HepG2 (cell line): ENCODE results near the gene ERRFI1. TPM values are rescaled to one million over a fixed set of nuclear protein-coding genes. Genes with fewer than 3 reads are reported as not detected.
A peak's percentile ranks its signal among the peaks of the same experiment; 100 is the strongest.

Source experiments
- CENPX ChIP-seq: sonication (generic); formaldehyde crosslinking; IDR thresholded peaks from 2 replicates; pipeline ENCODE4 v1.9.0; 2021; ENCODE audit warnings: mild to moderate bottlenecking, missing genetic modification reagents, moderate library complexity
- FOSL1 ChIP-seq: sonication (generic); formaldehyde crosslinking; IDR thresholded peaks from 2 replicates; pipeline ENCODE4 v1.9.0; 2021; ENCODE audit warnings: missing genetic modification reagents, borderline replicate concordance
- FOXK2 ChIP-seq: fragments of 450-650 bp; IDR thresholded peaks from 2 replicates; pipeline ENCODE4 v1.6.1; 2016
- GATAD1 ChIP-seq: IDR thresholded peaks from 2 replicates; pipeline ENCODE4 v1.6.1; 2016; ENCODE audit warnings: missing genetic modification reagents, missing compliant biosample characterization
- GPN1 ChIP-seq: sonication (generic); formaldehyde crosslinking; IDR thresholded peaks from 2 replicates; pipeline ENCODE4 v1.5.1; 2020; ENCODE audit warnings: missing genetic modification reagents, borderline replicate concordance
- MAFK ChIP-seq, 2 experiments: IDR thresholded peaks in 1 of 2; conservative IDR thresholded peaks in 1 of 2; 2 replicates each; pipeline ENCODE4 v1.6.1; 2011; ENCODE audit warnings: improper control_type of control experiment in 2 of 2, low read length in 2 of 2
- MIXL1 ChIP-seq: IDR thresholded peaks from 2 replicates; pipeline ENCODE4 v1.6.1; 2016
- MTF2 ChIP-seq: sonication (generic); formaldehyde crosslinking; IDR thresholded peaks from 2 replicates; pipeline ENCODE4 v1.5.0; 2020; ENCODE audit warnings: missing genetic modification reagents, borderline replicate concordance
- NCOA1 ChIP-seq: sonication (generic); formaldehyde crosslinking; IDR thresholded peaks from 2 replicates; pipeline ENCODE4 v1.9.0; 2021; ENCODE audit warnings: missing genetic modification reagents
- POLR2AphosphoS2 ChIP-seq: IDR thresholded peaks from 2 replicates; pipeline ENCODE4 v1.6.1; 2011; ENCODE audit warnings: low read depth, low read length, improper control_type of control experiment
- PPARG ChIP-seq: conservative IDR thresholded peaks from 2 replicates; pipeline ENCODE4 v1.6.1; 2016; ENCODE audit warnings: missing biosample characterization, missing genetic modification reagents
- TBL1XR1 ChIP-seq: fragments of 150-350 bp; IDR thresholded peaks from 2 replicates; pipeline ENCODE4 v1.6.1; 2014; ENCODE audit warnings: borderline replicate concordance, low read length; ENCODE audit not compliant: partially characterized antibody
- ZFX ChIP-seq: sonication (generic); formaldehyde crosslinking; IDR thresholded peaks from 2 replicates; pipeline ENCODE4 v1.4.0; 2020; ENCODE audit warnings: mild to moderate bottlenecking, low read depth, missing genetic modification reagents, moderate library complexity
- ZNF260 ChIP-seq: sonication (generic); formaldehyde crosslinking; IDR thresholded peaks from 2 replicates; pipeline ENCODE4 v1.4.0; 2020; ENCODE audit warnings: missing genetic modification reagents, low read depth, mild to moderate bottlenecking, borderline replicate concordance
- ZNF335 ChIP-seq: sonication (generic); formaldehyde crosslinking; IDR thresholded peaks from 2 replicates; pipeline ENCODE4 v1.4.0; 2020; ENCODE audit warnings: missing genetic modification reagents
- ZNF367 ChIP-seq: sonication (generic); formaldehyde crosslinking; IDR thresholded peaks from 2 replicates; pipeline ENCODE4 v1.4.0; 2020; ENCODE audit warnings: missing genetic modification reagents, borderline replicate concordance
- polyA plus RNA-seq, 8 experiments: library from polyadenylated mRNA; depleted of rRNA in 3 of 8; stranded (reverse) in 7 of 8; unstranded in 1 of 8; fragments of >200 nt; fragmentation: Illumina TruSeq in 4 of 8; extraction: Trizol in 4 of 8; gene quantifications; 2 replicates each; pipeline versions ENCODE4 v1.2.1 to v1.2.3, GENCODE V29; 2011 to 2016; ENCODE audit warnings: low read depth in 4 of 8, missing spikeins in 1 of 8, mixed read lengths in 1 of 8; ENCODE audit not compliant: insufficient read depth in 1 of 8
- total RNA-seq, 5 experiments: library from RNA; depleted of rRNA; stranded (reverse); fragments of >200 nt; fragmentation: Illumina TruSeq; extraction: Trizol; gene quantifications; 2 replicates each; pipeline ENCODE4 v1.2.3, GENCODE V29; 2016; ENCODE audit warnings: low read depth in 1 of 5
- TF ChIP-seq, protein P1 (sequence below): sonication (generic); formaldehyde crosslinking; IDR thresholded peaks from 2 replicates; pipeline ENCODE4 v1.5.0; 2020; ENCODE audit warnings: missing genetic modification reagents
- TF ChIP-seq, protein P2 (sequence below): IDR thresholded peaks from 2 replicates; pipeline ENCODE4 v1.6.1; 2016; ENCODE audit warnings: low read depth, borderline replicate concordance
- TF ChIP-seq, protein P3 (sequence below): sonication (generic); formaldehyde crosslinking; IDR thresholded peaks from 2 replicates; pipeline ENCODE4 v1.5.1; 2020; ENCODE audit warnings: missing genetic modification reagents, mild to moderate bottlenecking, borderline replicate concordance
- TF ChIP-seq, protein P4 (sequence below): sonication (generic); formaldehyde crosslinking; IDR thresholded peaks from 2 replicates; pipeline ENCODE4 v1.4.0; 2020; ENCODE audit warnings: missing genetic modification reagents, borderline replicate concordance

The ERRFI1 gene
- total and polyA plus RNA-seq, 2 of the 13 experiments (the other 11 are each of a cell fraction or from before 2014, with no cell fraction given), result 84.4 to 753 TPM

DNA sequence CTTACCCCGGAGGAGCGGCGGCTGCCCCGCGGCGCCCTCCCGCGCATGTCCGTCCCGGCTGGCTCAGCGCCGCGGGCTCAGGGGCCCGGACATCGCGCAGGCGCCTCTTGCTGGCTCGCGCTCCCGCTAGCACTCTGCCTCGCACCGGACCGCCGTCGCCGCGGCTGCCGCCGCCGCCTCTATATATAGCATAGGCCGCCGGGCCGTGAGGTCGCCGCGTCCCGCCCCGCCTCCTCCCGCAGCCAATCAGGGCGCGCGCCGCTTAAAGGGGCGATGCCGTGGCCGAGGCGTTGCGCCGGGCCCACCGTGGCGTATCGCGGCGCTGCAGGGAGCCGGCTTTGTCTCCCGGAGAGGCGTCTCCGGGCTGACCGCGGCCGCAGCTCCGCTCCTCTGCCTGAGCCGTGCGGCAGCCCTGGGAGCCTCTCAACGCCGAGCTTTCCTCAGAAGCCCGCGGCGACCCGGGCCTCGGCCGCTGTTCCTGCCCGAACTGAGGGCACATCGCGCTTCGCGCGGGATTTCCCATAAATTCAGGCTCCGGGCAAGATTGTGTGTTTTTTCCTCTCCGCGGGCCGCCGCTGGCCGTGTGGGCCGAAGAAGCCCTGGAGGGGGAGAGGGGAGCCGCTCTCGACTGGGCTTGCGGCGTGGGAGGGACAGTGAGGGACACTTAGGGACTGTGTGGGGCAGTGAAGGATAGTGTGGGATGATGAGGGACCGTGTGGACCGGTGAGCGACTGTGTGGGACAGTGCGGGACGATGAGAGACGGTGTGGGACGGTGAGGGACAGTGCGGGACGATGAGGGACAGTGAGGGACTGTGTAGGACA, at the start of gene ERRFI1 (continued):
- TF ChIP-seq MIXL1, result peak; percentile 38; the same call in 1 of the 2 replicates
- TF ChIP-seq NCOA1 (CRISPR knock-in tag), result no peak
- peak; percentile 61; the same call in 1 of the 2 replicates for TF ChIP-seq PPARG (CRISPR knock-in tag)
- TF ChIP-seq CENPX, result no peak
- TF ChIP-seq ZNF335 (CRISPR knock-in tag), result no peak
- TF ChIP-seq, protein P1, sequence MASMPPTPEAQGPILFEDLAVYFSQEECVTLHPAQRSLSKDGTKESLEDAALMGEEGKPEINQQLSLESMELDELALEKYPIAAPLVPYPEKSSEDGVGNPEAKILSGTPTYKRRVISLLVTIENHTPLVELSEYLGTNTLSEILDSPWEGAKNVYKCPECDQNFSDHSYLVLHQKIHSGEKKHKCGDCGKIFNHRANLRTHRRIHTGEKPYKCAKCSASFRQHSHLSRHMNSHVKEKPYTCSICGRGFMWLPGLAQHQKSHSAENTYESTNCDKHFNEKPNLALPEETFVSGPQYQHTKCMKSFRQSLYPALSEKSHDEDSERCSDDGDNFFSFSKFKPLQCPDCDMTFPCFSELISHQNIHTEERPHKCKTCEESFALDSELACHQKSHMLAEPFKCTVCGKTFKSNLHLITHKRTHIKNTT (CRISPR knock-in tag), result no peak
- peak; percentile 65; the same call in 1 of the 2 replicates for TF ChIP-seq POLR2AphosphoS2
- TF ChIP-seq, protein P2, sequence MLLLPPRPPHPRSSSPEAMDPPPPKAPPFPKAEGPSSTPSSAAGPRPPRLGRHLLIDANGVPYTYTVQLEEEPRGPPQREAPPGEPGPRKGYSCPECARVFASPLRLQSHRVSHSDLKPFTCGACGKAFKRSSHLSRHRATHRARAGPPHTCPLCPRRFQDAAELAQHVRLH (CRISPR knock-in tag), result peak; percentile 84
- TF ChIP-seq ZNF367 (CRISPR knock-in tag), result 0 out of 2 replicates have a peak, but pooled peaks have one; percentile 16
- no peak for TF ChIP-seq FOSL1
- peak; percentile 90 for TF ChIP-seq ZFX (CRISPR knock-in tag)
- TF ChIP-seq MTF2 (CRISPR knock-in tag), result no peak
- TF ChIP-seq, protein P3, sequence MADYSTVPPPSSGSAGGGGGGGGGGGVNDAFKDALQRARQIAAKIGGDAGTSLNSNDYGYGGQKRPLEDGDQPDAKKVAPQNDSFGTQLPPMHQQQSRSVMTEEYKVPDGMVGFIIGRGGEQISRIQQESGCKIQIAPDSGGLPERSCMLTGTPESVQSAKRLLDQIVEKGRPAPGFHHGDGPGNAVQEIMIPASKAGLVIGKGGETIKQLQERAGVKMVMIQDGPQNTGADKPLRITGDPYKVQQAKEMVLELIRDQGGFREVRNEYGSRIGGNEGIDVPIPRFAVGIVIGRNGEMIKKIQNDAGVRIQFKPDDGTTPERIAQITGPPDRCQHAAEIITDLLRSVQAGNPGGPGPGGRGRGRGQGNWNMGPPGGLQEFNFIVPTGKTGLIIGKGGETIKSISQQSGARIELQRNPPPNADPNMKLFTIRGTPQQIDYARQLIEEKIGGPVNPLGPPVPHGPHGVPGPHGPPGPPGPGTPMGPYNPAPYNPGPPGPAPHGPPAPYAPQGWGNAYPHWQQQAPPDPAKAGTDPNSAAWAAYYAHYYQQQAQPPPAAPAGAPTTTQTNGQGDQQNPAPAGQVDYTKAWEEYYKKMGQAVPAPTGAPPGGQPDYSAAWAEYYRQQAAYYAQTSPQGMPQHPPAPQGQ (CRISPR knock-in tag), result no peak
- TF ChIP-seq, protein P4, sequence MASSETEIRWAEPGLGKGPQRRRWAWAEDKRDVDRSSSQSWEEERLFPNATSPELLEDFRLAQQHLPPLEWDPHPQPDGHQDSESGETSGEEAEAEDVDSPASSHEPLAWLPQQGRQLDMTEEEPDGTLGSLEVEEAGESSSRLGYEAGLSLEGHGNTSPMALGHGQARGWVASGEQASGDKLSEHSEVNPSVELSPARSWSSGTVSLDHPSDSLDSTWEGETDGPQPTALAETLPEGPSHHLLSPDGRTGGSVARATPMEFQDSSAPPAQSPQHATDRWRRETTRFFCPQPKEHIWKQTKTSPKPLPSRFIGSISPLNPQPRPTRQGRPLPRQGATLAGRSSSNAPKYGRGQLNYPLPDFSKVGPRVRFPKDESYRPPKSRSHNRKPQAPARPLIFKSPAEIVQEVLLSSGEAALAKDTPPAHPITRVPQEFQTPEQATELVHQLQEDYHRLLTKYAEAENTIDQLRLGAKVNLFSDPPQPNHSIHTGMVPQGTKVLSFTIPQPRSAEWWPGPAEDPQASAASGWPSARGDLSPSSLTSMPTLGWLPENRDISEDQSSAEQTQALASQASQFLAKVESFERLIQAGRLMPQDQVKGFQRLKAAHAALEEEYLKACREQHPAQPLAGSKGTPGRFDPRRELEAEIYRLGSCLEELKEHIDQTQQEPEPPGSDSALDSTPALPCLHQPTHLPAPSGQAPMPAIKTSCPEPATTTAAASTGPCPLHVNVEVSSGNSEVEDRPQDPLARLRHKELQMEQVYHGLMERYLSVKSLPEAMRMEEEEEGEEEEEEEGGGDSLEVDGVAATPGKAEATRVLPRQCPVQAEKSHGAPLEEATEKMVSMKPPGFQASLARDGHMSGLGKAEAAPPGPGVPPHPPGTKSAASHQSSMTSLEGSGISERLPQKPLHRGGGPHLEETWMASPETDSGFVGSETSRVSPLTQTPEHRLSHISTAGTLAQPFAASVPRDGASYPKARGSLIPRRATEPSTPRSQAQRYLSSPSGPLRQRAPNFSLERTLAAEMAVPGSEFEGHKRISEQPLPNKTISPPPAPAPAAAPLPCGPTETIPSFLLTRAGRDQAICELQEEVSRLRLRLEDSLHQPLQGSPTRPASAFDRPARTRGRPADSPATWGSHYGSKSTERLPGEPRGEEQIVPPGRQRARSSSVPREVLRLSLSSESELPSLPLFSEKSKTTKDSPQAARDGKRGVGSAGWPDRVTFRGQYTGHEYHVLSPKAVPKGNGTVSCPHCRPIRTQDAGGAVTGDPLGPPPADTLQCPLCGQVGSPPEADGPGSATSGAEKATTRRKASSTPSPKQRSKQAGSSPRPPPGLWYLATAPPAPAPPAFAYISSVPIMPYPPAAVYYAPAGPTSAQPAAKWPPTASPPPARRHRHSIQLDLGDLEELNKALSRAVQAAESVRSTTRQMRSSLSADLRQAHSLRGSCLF (CRISPR knock-in tag), result no peak
- no peak for TF ChIP-seq GPN1
- TF ChIP-seq FOXK2, result no peak
- TF ChIP-seq MAFK (conservative IDR thresholded peaks at IDR 0.05 in 1 of 2, IDR thresholded peaks at IDR 0.05 in 1 of 2; ENCODE audit: low read length in 2 of 2), result no peak
- TF ChIP-seq ZNF260 (CRISPR knock-in tag), result no peak
- peak; percentile 78 for TF ChIP-seq TBL1XR1
- no peak for TF ChIP-seq GATAD1 (CRISPR knock-in tag)
